ENCODE results near the gene CREB5. TPM values are rescaled to one million over a fixed set of nuclear protein-coding genes. Genes with fewer than 3 reads are reported as not detected.

Gene CREB5
- total and polyA plus RNA-seq, 2 experiments from 2014 or later = 2.4 to 4.4 TPM

GRCh38 chr7:28771906-28772622, 359.7 kb downstream of the CREB5 start:
- no peaks in the 10 kb centered on the region for H3K79me2 ChIP-seq (replicated peaks; ENCODE audit: insufficient read depth)
- Mint-ChIP-seq H3K27me3 (ENCODE audit: insufficient read depth, low read depth, poor library complexity) (peaks cover 1% of the 10 kb centered on the region), H3K4me1 (no peaks in the 10 kb centered on the region), H3K9me3 (no peaks in the 10 kb centered on the region; the same call in 2 of the 3 replicates), H3K27ac (no peak overlapping the region; the same call in 1 of the 2 replicates), H3K36me3 (ENCODE audit: low read depth) (no peaks in the 10 kb centered on the region), H3K4me3 (no peak overlapping the region)
- DNase-seq (ENCODE audit: low spot score) (no peak), ATAC-seq (no peak)
- no peak overlapping the region for H3K4me2 ChIP-seq
- H3K4me3 ChIP-seq = no peak overlapping the region
- no peak overlapping the region for H3K27ac ChIP-seq (ENCODE audit: low read depth)
- TF ChIP-seq, protein P1, sequence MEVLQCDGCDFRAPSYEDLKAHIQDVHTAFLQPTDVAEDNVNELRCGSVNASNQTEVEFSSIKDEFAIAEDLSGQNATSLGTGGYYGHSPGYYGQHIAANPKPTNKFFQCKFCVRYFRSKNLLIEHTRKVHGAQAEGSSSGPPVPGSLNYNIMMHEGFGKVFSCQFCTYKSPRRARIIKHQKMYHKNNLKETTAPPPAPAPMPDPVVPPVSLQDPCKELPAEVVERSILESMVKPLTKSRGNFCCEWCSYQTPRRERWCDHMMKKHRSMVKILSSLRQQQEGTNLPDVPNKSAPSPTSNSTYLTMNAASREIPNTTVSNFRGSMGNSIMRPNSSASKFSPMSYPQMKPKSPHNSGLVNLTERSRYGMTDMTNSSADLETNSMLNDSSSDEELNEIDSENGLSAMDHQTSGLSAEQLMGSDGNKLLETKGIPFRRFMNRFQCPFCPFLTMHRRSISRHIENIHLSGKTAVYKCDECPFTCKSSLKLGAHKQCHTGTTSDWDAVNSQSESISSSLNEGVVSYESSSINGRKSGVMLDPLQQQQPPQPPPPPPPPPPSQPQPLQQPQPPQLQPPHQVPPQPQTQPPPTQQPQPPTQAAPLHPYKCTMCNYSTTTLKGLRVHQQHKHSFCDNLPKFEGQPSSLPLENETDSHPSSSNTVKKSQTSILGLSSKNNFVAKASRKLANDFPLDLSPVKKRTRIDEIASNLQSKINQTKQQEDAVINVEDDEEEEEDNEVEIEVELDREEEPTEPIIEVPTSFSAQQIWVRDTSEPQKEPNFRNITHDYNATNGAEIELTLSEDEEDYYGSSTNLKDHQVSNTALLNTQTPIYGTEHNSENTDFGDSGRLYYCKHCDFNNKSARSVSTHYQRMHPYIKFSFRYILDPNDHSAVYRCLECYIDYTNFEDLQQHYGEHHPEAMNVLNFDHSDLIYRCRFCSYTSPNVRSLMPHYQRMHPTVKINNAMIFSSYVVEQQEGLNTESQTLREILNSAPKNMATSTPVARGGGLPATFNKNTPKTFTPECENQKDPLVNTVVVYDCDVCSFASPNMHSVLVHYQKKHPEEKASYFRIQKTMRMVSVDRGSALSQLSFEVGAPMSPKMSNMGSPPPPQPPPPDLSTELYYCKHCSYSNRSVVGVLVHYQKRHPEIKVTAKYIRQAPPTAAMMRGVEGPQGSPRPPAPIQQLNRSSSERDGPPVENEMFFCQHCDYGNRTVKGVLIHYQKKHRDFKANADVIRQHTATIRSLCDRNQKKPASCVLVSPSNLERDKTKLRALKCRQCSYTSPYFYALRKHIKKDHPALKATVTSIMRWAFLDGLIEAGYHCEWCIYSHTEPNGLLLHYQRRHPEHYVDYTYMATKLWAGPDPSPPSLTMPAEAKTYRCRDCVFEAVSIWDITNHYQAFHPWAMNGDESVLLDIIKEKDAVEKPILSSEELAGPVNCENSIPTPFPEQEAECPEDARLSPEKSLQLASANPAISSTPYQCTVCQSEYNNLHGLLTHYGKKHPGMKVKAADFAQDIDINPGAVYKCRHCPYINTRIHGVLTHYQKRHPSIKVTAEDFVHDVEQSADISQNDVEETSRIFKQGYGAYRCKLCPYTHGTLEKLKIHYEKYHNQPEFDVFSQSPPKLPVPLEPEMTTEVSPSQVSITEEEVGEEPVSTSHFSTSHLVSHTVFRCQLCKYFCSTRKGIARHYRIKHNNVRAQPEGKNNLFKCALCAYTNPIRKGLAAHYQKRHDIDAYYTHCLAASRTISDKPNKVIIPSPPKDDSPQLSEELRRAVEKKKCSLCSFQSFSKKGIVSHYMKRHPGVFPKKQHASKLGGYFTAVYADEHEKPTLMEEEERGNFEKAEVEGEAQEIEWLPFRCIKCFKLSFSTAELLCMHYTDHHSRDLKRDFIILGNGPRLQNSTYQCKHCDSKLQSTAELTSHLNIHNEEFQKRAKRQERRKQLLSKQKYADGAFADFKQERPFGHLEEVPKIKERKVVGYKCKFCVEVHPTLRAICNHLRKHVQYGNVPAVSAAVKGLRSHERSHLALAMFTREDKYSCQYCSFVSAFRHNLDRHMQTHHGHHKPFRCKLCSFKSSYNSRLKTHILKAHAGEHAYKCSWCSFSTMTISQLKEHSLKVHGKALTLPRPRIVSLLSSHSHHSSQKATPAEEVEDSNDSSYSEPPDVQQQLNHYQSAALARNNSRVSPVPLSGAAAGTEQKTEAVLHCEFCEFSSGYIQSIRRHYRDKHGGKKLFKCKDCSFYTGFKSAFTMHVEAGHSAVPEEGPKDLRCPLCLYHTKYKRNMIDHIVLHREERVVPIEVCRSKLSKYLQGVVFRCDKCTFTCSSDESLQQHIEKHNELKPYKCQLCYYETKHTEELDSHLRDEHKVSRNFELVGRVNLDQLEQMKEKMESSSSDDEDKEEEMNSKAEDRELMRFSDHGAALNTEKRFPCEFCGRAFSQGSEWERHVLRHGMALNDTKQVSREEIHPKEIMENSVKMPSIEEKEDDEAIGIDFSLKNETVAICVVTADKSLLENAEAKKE (CRISPR knock-in tag; IDR thresholded peaks at IDR 0.05) = no peak
- TF ChIP-seq STAT1 (IDR thresholded peaks at IDR 0.05; ENCODE audit: unreplicated experiment) (no peak), EZH2phosphoT487 (IDR thresholded peaks at IDR 0.05; ENCODE audit: unreplicated experiment) (no peak), CREB1 (CRISPR knock-in tag; IDR thresholded peaks at IDR 0.05; ENCODE audit: low read depth) (no peak), NANOG (IDR thresholded peaks at IDR 0.05; ENCODE audit: borderline replicate concordance) (no peak), ZNF331 (CRISPR knock-in tag; IDR thresholded peaks at IDR 0.05; ENCODE audit: low read depth) (no peak), EZH2 (IDR thresholded peaks at IDR 0.05; ENCODE audit: low read depth, unreplicated experiment) (no peak), JUNB (IDR thresholded peaks at IDR 0.05; ENCODE audit: unreplicated experiment) (no peak), REST (IDR thresholded peaks at IDR 0.05; ENCODE audit: unreplicated experiment) (no peak), POLR2AphosphoS5 (IDR thresholded peaks at IDR 0.05; ENCODE audit: low read depth) (no peak)
- no peaks in the 10 kb centered on the region for H3K36me3 ChIP-seq (ENCODE audit: insufficient read depth)
- H2AFZ ChIP-seq = peak overlapping the region; percentile 86; the same call in 1 of the 2 replicates
- peaks cover 4% of the 10 kb centered on the region; the same call in 1 of the 2 replicates for H3K9me2 ChIP-seq (ENCODE audit: insufficient read depth)
- H3K4me1 ChIP-seq (ENCODE audit: insufficient read depth) = no peaks in the 10 kb centered on the region
- no peaks in the 10 kb centered on the region for H4K20me1 ChIP-seq (replicated peaks; ENCODE audit: insufficient read depth)
- H3K27me3 ChIP-seq (ENCODE audit: insufficient read depth) = no peaks in the 10 kb centered on the region
- H3F3A ChIP-seq (replicated peaks; ENCODE audit: low read depth) = no peaks in the 10 kb centered on the region
